WI38 (cell line): ENCODE data around the gene TCEANC2.
"Not testable (repeated sequence)": the region's sequence is repeated elsewhere in the genome, so short reads cannot be mapped to it uniquely, and the experiment has no call there.

Experiments used
- H3K4me3 ChIP-seq: 2 replicates; pipeline ENCODE4 v1.5.1; 2011; ENCODE audit warnings: low read depth, mild to moderate bottlenecking, control low read depth, low read length
- TF ChIP-seq, protein P1 (sequence below): IDR thresholded peaks from 2 replicates; pipeline ENCODE4 v1.5.1; 2012; ENCODE audit warnings: low read depth, mild to moderate bottlenecking, control low read depth, low read length

TCEANC2 gene

GRCh38 chr1:54028306-54029251 is 24.8 kb upstream of the TCEANC2 start:
- no peak overlapping the region for H3K4me3 ChIP-seq
- TF ChIP-seq, protein P1, sequence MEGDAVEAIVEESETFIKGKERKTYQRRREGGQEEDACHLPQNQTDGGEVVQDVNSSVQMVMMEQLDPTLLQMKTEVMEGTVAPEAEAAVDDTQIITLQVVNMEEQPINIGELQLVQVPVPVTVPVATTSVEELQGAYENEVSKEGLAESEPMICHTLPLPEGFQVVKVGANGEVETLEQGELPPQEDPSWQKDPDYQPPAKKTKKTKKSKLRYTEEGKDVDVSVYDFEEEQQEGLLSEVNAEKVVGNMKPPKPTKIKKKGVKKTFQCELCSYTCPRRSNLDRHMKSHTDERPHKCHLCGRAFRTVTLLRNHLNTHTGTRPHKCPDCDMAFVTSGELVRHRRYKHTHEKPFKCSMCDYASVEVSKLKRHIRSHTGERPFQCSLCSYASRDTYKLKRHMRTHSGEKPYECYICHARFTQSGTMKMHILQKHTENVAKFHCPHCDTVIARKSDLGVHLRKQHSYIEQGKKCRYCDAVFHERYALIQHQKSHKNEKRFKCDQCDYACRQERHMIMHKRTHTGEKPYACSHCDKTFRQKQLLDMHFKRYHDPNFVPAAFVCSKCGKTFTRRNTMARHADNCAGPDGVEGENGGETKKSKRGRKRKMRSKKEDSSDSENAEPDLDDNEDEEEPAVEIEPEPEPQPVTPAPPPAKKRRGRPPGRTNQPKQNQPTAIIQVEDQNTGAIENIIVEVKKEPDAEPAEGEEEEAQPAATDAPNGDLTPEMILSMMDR, result no peak

GRCh38 chr1:54037476-54037875 is 15.9 kb upstream of the TCEANC2 start:
- no peak overlapping the region for H3K4me3 ChIP-seq
- TF ChIP-seq, protein P1, result no peak

- TF ChIP-seq, protein P1, result no peak
- H3K4me3 ChIP-seq, result no peak overlapping the region
These were observed 11.6 kb upstream of the TCEANC2 start for GRCh38 chr1:54041806-54042205.

DNA sequence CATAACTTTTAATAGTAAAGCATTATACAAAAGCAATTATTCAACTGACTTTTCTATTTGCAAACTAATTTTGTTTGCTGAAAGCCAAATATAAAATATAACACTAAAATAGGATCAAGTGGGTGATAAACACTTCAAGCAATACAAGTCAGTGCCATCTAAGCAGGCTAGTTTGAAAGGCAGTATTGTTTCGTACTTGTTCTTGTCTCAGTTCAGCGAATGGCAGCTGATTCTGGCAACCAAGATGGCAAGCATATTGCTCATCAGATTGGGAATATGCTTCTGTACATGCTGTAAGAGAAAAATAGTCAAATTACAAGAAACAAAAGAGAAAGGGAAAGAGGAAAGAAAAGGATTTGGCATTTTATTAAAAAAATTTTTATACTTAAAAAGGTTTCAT is 7.9 kb upstream of the TCEANC2 start:
- no peak overlapping the region for H3K4me3 ChIP-seq
- TF ChIP-seq, protein P1, result no peak

GRCh38 chr1:54046671-54047383 is 6.6 kb upstream of the TCEANC2 start:
- no peak overlapping the region for H3K4me3 ChIP-seq

DNA sequence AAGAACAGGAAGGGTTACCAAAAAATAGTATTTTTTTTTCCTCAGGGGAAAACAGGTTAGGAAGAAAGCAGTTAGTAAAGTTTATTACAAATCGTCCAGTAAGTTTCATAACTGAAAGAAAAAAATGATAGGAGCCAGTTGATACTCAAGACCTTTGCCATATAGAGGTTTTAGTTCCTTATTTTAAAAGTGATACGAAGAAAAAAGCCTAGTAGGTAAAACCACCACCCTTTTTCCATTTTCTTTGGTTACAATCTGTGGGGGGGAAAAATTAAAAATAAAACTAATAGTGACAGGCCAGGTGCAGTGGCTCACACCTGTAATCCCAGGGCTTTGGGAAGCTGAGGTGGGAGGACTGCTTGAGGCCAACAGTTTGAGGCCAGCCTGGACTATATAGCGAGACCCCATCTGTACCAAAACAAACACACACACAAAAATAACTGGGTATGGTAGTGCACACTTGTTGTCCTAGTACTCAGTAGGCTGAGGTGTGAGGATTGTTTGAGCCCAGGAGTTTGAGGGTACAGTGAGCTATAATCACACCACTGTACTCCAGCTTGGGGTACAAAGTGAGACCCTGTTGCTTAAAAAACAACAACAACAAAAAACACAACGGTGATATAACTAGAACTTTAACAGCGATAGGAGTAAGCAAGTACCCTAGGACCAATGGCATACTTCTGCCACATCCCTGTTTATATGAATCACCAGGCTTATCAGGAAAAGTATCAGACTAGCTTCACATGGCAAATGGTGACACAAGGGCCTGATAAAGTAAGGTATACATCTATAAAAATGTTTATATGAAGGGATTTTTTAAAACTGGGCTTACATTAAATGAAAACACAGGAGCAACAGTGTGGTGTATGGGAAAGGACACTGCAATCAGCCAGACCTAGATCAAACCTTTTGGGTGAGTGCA is 5.8 kb upstream of the TCEANC2 start:
- no peak overlapping the region for H3K4me3 ChIP-seq
- TF ChIP-seq, protein P1, result no peak

More at GRCh38 chr1:54046671-54047383, 6.6 kb upstream of the TCEANC2 start:
- TF ChIP-seq, protein P1, result no peak

DNA sequence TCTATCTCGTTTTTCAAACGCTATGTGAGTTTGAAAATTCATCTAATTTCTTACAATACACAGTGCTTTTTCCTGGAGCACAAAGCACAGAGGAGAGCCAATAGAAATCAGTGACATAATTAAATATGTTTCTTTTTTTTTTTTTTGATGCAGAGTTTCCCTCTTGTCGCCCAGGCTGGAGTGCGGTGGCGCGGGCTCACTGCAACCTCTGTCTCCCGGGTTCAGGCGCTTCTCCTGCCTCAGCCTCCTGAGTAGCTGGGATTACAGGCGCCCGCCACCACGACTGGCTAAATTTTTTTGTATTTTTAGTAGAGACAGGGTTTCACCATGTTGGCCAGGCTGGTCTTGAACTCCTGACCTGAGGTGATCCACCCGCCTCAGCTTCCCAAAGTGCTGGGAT is 3.0 kb upstream of the TCEANC2 start:
- not testable (repeated sequence) for H3K4me3 ChIP-seq
